Measurements from ENCODE around the gene PHF2. TPM values are rescaled to one million over a fixed set of nuclear protein-coding genes. Genes with fewer than 3 reads are reported as not detected.

Gene PHF2
- total RNA-seq, 4 donors from 2014 or later, result 23.3 to 33.1 (median 28.6) TPM

- intact Hi-C loops (cut with DNase I; ENCODE audit: low total_unique reads), result no loop called here
- 67 to 78% methylated on average over 1 of the region's 1 CpG for WGBS, 2 donors
- TF ChIP-seq CTCF (IDR thresholded peaks at IDR 0.05) (no peak), POLR2A (IDR thresholded peaks at IDR 0.05) (no peak)
Measured at GRCh38 chr9:93569621-93570174, 6.7 kb upstream of the PHF2 start.

GRCh38 chr9:93572221-93572620 is 4.2 kb upstream of the PHF2 start:
- TF ChIP-seq POLR2A (IDR thresholded peaks at IDR 0.05) (no peak), CTCF (IDR thresholded peaks at IDR 0.05) (no peak)
- intact Hi-C loops (cut with DNase I; ENCODE audit: low total_unique reads), result no loop called here
- 84 to 85% methylated on average over 2 of the region's 2 CpGs for WGBS, 2 donors
- no peak overlapping the region for H3K4me3 ChIP-seq (ENCODE audit: low read depth, poor library complexity, severe bottlenecking)
- DNase-seq (ENCODE audit: low spot score in 2 of 2), result no peak

More at GRCh38 chr9:93569621-93570174, 6.7 kb upstream of the PHF2 start:
- no peak for DNase-seq (ENCODE audit: low spot score in 2 of 2)
- H3K4me3 ChIP-seq (ENCODE audit: low read depth, poor library complexity, severe bottlenecking), result no peak overlapping the region

- TF ChIP-seq CTCF (IDR thresholded peaks at IDR 0.05) (no peak), POLR2A (IDR thresholded peaks at IDR 0.05) (no peak)
- no peak for DNase-seq (ENCODE audit: low spot score in 2 of 2)
- intact Hi-C loops (cut with DNase I; ENCODE audit: low total_unique reads), result no loop called here
- 91 to 93% methylated on average over 8 of the region's 8 CpGs for WGBS, 2 donors
- H3K4me3 ChIP-seq (ENCODE audit: low read depth, poor library complexity, severe bottlenecking), result no peak overlapping the region
Measured at GRCh38 chr9:93572636-93573515, 3.5 kb upstream of the PHF2 start.

- no peak overlapping the region for H3K4me3 ChIP-seq (ENCODE audit: low read depth, poor library complexity, severe bottlenecking)
- no peak for TF ChIP-seq POLR2A (IDR thresholded peaks at IDR 0.05)
- TF ChIP-seq CTCF (IDR thresholded peaks at IDR 0.05), result no peak
- 78 to 99% methylated on average over 3 of the region's 3 CpGs for WGBS, 2 donors
- intact Hi-C loops (cut with DNase I; ENCODE audit: low total_unique reads), result no loop called here
- DNase-seq (ENCODE audit: low spot score in 2 of 2), result no peak
Measured at GRCh38 chr9:93573516-93573828, 2.9 kb upstream of the PHF2 start.

- no peak for DNase-seq (ENCODE audit: low spot score in 2 of 2)
- H3K4me3 ChIP-seq (ENCODE audit: low read depth, poor library complexity, severe bottlenecking), result no peak overlapping the region
- intact Hi-C loops (cut with DNase I; ENCODE audit: low total_unique reads), result no loop called here
- no peak for TF ChIP-seq CTCF (IDR thresholded peaks at IDR 0.05)
- no peak for TF ChIP-seq POLR2A (IDR thresholded peaks at IDR 0.05)
- 83 to 87% methylated on average over 9 of the region's 9 CpGs for WGBS, 2 donors
Measured at GRCh38 chr9:93574091-93574899, 2.1 kb upstream of the PHF2 start.
